ENCODE results near the gene SCYGR3.
"Not testable (repeated sequence)": the region's sequence is repeated elsewhere in the genome, so short reads cannot be mapped to it uniquely, and the experiment has no call there.

Gene SCYGR3

DNA sequence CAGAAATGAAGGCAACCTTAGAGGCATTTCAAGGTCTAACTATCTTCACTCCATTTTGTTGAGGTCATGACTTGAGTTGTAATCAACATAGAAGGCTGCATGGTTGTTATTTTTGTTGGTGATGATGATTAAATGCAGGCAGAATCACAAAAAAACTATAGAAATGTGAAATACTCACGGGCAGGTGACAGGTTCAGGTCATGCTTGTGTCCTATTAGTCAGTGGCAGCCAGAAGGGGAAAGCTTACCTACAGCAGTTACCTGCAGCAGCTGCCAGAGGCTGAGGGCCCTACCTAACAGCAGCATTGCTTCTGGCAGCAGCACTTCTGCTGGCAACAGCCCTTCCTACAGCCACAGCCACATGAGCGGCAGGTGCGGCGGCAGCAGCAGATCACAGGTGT is 394 bp downstream of the SCYGR3 start:
- DNase-seq (ENCODE audit: low read depth in 2 of 3, low spot score in 1 of 3): no peak

DNA sequence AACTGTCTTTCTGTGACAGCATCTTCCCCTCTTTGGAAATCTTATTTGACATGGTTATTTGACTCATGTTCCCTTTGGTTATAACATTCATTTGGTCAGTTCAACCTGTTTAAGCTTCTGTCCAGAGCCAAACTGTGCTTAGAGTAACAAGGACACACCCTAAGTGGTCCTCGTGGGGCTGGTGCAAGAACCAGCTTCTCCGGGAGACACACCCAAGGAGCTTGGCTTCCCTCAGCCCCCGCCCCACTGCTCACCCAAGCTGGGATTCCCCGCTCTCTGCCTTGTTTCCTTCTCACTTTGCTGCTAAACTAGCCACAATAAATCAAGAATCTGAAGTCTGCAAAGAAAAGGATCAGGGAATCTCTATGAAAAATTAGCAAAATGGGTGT is 1.4 kb downstream of the SCYGR3 start:
- DNase-seq (ENCODE audit: low read depth in 2 of 3, low spot score in 1 of 3): no peak

- DNase-seq (ENCODE audit: low read depth in 2 of 3, low spot score in 1 of 3): no peak
Observed at GRCh38 chr2:227612546-227613271, 1.9 kb downstream of the SCYGR3 start.

DNA sequence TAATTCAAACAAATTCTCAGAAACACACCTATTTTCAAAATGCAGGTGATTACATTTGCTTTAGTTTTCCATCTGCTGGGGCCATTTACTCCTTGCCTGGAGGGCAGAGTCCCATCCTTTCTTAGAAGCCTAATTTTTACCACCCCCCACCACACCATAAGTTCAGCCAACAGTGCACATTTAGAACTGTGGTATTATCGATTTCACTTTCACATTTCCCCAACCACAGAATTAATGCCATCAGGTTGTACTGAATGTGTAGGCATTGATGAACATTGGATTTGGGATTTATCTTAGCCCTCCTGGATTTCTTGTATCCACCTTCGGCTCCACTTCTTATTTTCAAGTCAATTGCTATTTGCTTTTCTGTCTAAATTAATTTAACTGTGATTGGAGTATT is 4.5 kb downstream of the SCYGR3 start:
- DNase-seq (ENCODE audit: low read depth in 2 of 3, low spot score in 1 of 3): no peak

GRCh38 chr2:227608561-227609338 is 5.9 kb downstream of the SCYGR3 start:
- DNase-seq (ENCODE audit: low read depth in 2 of 3, low spot score in 1 of 3): no peak

- DNase-seq (ENCODE audit: low read depth in 2 of 3, low spot score in 1 of 3): no peak
Observed at GRCh38 chr2:227607941-227608340, 6.7 kb downstream of the SCYGR3 start.

DNA sequence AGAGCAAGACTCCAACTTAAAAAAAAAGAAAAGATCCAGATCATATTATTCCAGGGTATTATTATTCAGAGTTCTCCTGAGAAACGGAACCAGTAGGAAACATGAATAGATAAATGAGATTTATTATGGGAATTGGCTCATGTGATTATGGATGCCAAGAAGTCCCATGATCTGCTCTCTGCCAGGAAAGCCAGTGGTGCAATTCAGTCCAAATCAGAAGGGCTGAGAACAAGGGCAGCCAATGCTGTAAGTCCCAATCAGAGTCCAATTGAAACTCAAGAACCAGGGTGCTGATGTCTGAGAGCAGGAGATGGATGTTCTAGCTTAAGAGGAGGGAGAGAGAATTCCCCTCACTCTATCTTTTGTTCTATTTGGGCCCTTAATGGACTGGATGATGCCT is 8.2 kb downstream of the SCYGR3 start:
- no peak for DNase-seq (ENCODE audit: low read depth in 2 of 3, low spot score in 1 of 3)

GRCh38 chr2:227602358-227602757 is 12.3 kb downstream of the SCYGR3 start:
- no peak for DNase-seq (ENCODE audit: low read depth in 2 of 3, low spot score in 1 of 3)

DNA sequence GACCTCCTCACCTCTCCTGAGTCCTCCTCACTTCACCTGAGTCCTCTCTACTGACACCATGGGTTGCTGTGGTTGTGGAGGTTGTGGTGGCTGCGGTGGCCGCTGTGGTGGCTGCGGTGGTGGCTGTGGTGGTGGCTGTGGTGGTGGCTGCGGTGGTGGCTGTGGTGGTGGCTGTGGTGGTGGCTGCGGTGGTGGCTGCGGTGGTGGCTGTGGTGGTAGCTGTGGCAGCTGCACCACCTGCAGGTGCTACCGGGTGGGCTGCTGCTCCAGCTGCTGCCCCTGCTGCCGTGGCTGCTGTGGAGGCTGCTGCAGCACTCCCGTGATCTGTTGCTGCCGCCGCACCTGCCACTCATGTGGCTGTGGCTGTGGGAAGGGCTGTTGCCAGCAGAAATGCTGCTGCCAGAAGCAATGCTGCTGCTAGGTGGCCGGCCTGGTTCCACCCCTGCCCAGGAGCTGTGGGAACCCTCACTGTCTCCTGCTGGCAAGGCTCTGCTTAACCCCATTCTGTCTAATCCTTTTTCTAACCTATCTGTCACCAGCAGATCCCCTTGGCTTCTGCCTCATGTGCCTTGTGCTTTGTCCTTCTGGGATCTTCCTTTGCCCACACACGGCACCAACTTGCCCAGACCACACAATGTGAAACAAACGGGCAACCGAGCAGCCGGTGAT is 15.7 kb downstream of the SCYGR3 start, which contains the start of gene SCYGR2:
SCYGR2 (plus strand) TSS at position 59 of the 669 bp plus-strand sequence; CDS start at position 59, 0 bp downstream.
- not testable (repeated sequence) for DNase-seq (ENCODE audit: low read depth in 2 of 3, low spot score in 1 of 3)

GRCh38 chr2:227597998-227598397 is 16.6 kb downstream of the SCYGR3 start:
- no peak for DNase-seq (ENCODE audit: low read depth in 2 of 3, low spot score in 1 of 3)

- DNase-seq (ENCODE audit: low read depth in 2 of 3, low spot score in 1 of 3): no peak
Observed at GRCh38 chr2:227597036-227597435, 17.6 kb downstream of the SCYGR3 start.

GRCh38 chr2:227595797-227596196 is 18.8 kb downstream of the SCYGR3 start:
- no peak for DNase-seq (ENCODE audit: low read depth in 2 of 3, low spot score in 1 of 3)

DNA sequence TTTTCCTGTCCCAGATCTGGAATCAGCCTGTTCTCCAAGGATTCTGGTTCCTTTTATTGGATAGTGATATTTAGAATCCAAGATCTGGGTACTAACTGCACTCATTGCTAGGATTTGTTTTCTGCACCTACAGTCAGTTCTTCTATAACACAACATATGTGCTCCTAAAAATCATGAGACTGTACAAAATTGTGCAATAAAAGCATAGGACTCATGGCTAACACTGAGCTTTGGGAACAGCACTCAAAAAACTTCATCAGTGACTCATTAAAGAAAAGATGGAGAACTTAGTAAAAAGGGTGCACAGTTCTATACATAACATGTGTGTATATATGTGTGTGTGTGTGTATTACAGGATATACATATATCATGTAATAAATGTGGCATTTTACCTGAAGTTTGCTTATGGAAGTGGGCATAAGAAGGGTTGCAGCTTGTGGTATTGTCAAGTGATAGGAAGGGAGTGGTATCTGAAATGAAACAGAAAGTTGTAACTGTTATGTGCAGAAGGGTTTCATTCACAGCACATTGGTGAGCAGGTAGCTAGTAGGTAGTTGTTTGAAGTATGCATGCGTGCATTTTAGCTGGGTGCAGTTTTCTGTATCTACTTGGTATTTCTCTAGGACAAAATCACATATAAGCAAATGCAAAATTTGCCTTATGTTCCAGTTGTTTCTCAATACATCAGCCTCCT is 21.8 kb downstream of the SCYGR3 start:
- DNase-seq (ENCODE audit: low read depth in 2 of 3, low spot score in 1 of 3): no peak

DNA sequence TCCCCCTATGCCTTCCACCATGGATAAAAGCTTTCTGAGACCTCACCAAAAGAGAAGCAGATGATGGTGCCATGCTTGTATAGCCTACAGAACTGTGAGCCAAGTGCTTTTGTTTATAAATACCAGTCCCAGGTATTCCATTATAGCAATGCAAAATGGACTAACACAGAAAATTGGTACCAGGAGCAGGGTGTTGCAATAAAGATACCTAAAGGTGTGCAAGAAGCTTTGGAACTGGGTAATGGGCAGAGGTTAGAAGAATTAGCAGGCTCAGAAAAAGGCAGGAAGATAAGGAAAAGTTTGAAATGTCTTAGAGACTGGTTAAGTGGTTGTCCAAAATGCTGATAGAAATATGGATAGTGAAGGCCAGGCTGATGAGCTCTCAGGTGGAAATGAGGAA is 32.3 kb downstream of the SCYGR3 start:
- DNase-seq (ENCODE audit: low read depth in 2 of 3, low spot score in 1 of 3): no peak

DNA sequence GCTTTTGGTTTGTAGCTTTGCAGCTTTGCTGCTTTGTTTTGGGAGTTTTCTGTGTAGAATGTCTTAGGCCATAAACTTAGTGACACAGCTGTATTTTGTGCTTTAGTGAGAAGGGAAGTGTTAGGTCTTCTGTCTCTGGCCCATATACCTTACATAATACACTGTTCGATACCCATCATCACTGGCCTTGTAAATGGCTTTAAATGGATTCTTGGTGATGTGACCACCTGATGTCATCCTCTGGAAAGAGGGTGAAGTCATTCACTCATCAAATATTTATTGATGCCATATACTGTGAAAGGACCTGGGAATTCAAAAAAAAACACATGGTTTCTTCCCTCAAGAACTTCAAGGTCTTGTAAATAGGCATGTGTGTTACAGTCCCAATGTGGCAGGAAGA is 34.8 kb downstream of the SCYGR3 start:
- no peak for DNase-seq (ENCODE audit: low read depth in 2 of 3, low spot score in 1 of 3)

GRCh38 chr2:227578642-227579041 is 36.0 kb downstream of the SCYGR3 start:
- DNase-seq (ENCODE audit: low read depth in 2 of 3, low spot score in 1 of 3): no peak

DNA sequence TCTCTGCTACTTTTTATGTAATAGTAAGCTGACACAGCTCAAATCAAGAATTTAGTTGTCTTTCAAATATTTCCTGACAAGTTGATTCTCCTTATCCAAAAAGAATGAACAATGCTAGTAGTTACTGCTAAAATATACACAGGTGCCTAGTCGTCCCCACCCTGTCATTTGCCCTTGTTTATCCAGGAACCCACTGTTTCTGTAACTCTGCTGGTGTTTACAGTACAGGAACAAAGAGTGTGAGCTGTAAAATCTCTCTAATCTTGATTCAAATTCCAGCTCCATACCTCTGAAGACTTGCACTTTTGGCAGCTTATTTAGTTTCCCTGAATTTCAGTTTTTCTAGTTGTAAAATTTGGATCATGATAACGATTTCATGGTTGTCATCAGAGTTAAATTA is 37.1 kb downstream of the SCYGR3 start:
- no peak for DNase-seq (ENCODE audit: low read depth in 2 of 3, low spot score in 1 of 3)

- DNase-seq (ENCODE audit: low read depth in 2 of 3, low spot score in 1 of 3): no peak
Observed at GRCh38 chr2:227576812-227577211, 37.8 kb downstream of the SCYGR3 start.

DNA sequence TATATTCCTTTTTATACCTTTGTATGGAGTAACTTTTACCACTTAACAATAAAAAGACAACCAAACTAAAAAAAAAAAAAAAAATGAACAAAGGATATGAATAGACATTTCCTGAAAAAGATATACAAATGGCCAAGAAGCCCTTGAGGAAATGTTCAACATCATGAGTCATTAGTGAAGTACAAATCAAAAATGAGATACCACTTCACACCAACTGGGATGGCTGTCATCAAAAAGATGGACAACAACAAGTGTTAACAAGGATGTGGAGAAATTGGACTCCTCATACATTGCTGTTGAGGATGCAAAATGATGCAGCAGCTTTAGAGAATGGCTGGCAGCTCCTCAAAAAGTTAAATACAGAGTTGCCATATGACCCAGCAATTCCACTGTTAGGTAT is 38.5 kb downstream of the SCYGR3 start:
- DNase-seq (ENCODE audit: low read depth in 2 of 3, low spot score in 1 of 3): no peak

DNA sequence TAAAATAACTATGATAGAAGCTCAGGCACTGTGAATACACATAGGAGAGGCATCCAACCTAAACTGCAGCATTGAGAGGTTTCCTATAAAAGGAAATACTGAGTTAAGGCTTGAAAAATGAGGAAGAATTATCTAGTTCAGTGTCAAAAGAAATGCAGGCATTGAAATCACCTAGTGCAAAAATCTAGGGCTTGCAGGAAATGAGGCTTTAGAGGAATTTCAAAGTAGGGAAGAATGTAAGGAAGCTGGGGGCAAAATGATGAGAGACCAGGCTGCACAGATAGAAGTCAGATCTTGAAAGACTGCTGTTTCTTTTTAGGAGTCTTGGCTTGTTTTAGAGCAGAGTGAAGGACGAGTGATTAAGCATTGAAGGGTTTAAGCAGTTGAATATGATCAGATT is 44.0 kb downstream of the SCYGR3 start:
- no peak for DNase-seq (ENCODE audit: low read depth in 2 of 3, low spot score in 1 of 3)

DNA sequence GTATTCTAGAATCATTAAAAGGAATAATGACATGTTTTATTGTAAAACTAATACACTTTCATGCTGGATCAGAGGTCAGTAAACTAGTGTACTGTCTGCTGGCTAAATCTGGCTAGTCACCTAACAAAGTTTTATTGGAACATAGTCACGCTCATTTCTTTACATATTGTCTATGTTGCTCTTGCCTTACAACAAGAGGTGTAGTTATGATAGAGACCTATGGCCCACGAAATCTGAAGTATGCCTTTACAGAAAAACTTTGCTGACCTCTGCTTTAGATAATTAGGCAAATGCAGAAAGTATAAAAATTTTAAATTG is 45.8 kb downstream of the SCYGR3 start:
- DNase-seq (ENCODE audit: low read depth in 2 of 3, low spot score in 1 of 3): no peak

GRCh38 chr2:227566012-227566411 is 48.6 kb downstream of the SCYGR3 start:
- DNase-seq (ENCODE audit: low read depth in 2 of 3, low spot score in 1 of 3): no peak

Data from stimulated activated CD4-positive, alpha-beta T cell treated with anti-CD3 and anti-CD28 coated beads, Interleukin-12 subunit alpha, Interleukin-12 subunit beta, amount 100 ng/mL, for 48 hours (primary cell).